Smooth muscle cell of the coronary artery (primary cell): ENCODE measurements around the gene TMEM184C. TPM values are rescaled to one million over a fixed set of nuclear protein-coding genes. Genes with fewer than 3 reads are reported as not detected.

Experiments used
- total RNA-seq: library from RNA; depleted of rRNA; stranded (reverse); fragments of >200 nt; gene quantifications from 2 replicates; pipeline ENCODE4 v1.2.3, GENCODE V29; 2014; ENCODE audit warnings: low replicate concordance

TMEM184C gene
- total RNA-seq, result 25.8 and 37.7 TPM in 2 replicates

DNA sequence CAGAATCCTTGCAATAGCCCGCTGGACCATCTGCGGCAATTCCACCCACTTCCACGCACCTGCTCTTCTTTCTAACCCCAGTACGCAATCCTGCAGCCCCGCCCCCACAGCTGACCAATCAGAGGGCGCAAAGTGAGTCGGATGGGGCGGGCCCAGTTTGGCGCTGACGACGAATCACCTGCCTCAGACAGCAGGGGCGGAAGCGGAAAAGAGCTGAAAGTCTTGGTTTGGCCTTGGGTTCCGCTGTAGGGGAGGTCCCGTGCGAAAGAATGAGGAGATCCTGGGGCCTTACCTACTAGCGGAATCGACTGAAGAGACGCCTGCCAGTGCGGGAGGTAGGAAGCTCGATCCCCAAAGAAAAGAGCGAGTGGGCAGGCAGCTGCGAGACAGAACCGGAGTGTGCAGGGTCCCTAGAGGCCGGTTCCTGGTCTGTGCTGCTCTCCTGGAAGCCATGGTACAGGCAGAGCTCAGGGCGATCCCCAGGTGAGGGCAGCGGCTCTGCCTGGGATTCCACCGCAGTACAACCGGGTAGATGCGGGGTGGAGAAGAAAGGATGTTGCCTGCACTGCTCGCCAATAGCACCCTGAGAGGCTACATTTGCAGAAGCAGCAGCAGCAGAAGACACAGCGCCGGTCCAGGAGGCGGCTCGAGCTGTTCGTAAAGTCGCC is at the start of gene TMEM184C:
TSS of gene TMEM184C (plus strand) at position 225 of the 668 bp plus-strand sequence. CDS start 560 bp downstream, outside the sequence.

DNA sequence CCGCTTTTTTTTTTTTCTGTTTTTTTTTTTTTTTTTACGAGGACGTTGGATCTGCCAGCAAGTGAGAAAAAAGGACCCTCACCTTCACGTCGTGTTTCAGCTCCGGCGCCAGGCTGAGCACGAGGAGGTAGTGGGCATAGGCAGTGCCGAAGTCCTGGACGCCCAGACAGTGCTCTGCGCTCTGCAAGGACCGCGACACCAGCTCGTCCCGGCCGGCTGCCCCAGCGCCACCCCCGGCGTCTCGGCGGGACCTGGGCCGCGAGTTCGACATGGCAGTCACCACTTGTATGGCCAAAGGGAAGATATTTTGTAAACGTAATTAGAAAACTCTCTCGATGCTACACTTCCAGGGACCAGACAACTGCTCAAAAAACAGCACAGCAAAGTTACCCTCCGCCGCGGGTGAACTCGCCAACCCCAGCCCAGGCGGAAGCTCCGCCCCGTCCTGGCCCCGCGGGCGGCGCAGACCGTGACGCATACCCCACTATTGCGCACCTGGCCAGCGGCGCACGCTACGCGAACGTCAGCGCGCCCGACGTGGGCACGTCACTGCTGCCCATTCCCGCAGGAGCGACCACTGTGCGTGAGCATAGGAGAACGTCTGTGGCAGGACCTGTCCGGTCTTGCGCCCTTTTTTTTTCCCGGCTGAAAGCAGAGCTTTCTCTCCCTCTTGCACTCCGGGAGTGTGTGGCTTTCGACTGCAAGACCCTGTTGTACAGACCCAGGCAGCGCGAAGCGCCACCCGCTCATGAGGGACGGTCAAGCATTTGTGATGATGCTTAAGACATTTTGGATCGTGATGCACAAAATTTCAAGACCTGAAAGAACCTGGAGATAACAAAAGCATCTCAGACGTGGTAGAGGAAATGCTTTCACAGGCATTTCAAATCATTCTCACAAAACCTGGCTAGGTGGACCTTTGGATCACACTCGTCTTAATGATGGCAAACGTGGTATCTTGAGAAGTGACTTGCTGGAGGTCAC is 66.8 kb downstream of the TMEM184C start, which contains the start of gene PRMT9:
TSS of gene PRMT9 (minus strand) at position 447 of the 984 bp plus-strand sequence. CDS start at position 271, 176 bp downstream.

Other genes with a start within 250 kb of the TMEM184C start
- gene EDNRA, start 136.3 kb upstream of the TMEM184C start, total RNA-seq, result 5.3 and 15.4 TPM in 2 replicates
- 7.7 and 11.1 TPM in 2 replicates for gene PRMT9, start 66.8 kb downstream of the TMEM184C start, total RNA-seq
- gene ARHGAP10, start 114.7 kb downstream of the TMEM184C start, total RNA-seq, result 24.2 and 32.2 TPM in 2 replicates